Subcutaneous abdominal adipose tissue (tissue), 5 donors: ENCODE measurements around the gene MFGE8.
"Not testable (repeated sequence)": the region's sequence is repeated elsewhere in the genome, so short reads cannot be mapped to it uniquely, and the experiment has no call there.

Experiments
- H3K27ac ChIP-seq: one replicate; pipeline ENCODE4 v1.7.0; 2013; ENCODE audit warnings: low read depth, mild to moderate bottlenecking, inconsistent platforms, low read length, moderate library complexity
- H3K27me3 ChIP-seq, 5 donors: one replicate each; pipeline ENCODE4 v1.7.0; 2013; ENCODE audit warnings: low read length in 5 of 5, inconsistent platforms in 1 of 5; ENCODE audit not compliant: control insufficient read depth in 5 of 5, insufficient read depth in 4 of 5
- H3K36me3 ChIP-seq, 5 donors: one replicate each; pipeline ENCODE4 v1.7.0; 2013; ENCODE audit warnings: low read length in 5 of 5; ENCODE audit not compliant: control insufficient read depth in 5 of 5, insufficient read depth in 5 of 5
- H3K4me1 ChIP-seq, 5 donors: one replicate each; pipeline ENCODE4 v1.7.0; 2013; ENCODE audit warnings: low read length in 5 of 5, mild to moderate bottlenecking in 3 of 5, moderate library complexity in 1 of 5; ENCODE audit not compliant: control insufficient read depth in 5 of 5, insufficient read depth in 5 of 5
- H3K4me3 ChIP-seq, 5 donors: one replicate each; pipeline ENCODE4 v1.7.0; 2013; ENCODE audit warnings: low read length in 5 of 5, low read depth in 1 of 5
- H3K9ac ChIP-seq, 5 donors: one replicate each; pipeline ENCODE4 v1.7.0; 2013; ENCODE audit warnings: low read length in 5 of 5, mild to moderate bottlenecking in 4 of 5, moderate library complexity in 3 of 5
- H3K9me3 ChIP-seq, 5 donors: one replicate each; pipeline ENCODE4 v1.7.0; 2013; ENCODE audit warnings: low read length in 5 of 5; ENCODE audit not compliant: control insufficient read depth in 5 of 5
- donor health status: healthy.
- donor health status: healthy.
- donor health status: healthy.
- donor health status: healthy.
- donor health status: healthy.

The MFGE8 gene

GRCh38 chr15:88938802-88939485, 25.8 kb upstream of the MFGE8 start:
- H3K9ac ChIP-seq: no peak overlapping the region

GRCh38 chr15:88934449-88934848, 21.3 kb upstream of the MFGE8 start:
- not testable (repeated sequence) for H3K36me3 ChIP-seq, H3K9me3 ChIP-seq, H3K4me3 ChIP-seq, H3K9ac ChIP-seq, H3K27ac ChIP-seq, H3K27me3 ChIP-seq
- peaks cover 0 to 11% (median 4%) of the 10 kb centered on the region in 5 donors for H3K4me1 ChIP-seq

More at GRCh38 chr15:88938802-88939485, 25.8 kb upstream of the MFGE8 start:
- Histone ChIP-seq H3K4me3 (no peak overlapping the region), H3K4me1 (no peaks in the 10 kb centered on the region), H3K9me3 (no peaks in the 10 kb centered on the region), H3K27ac (no peak overlapping the region), H3K27me3 (no peaks in the 10 kb centered on the region), H3K36me3 (no peaks in the 10 kb centered on the region)

DNA sequence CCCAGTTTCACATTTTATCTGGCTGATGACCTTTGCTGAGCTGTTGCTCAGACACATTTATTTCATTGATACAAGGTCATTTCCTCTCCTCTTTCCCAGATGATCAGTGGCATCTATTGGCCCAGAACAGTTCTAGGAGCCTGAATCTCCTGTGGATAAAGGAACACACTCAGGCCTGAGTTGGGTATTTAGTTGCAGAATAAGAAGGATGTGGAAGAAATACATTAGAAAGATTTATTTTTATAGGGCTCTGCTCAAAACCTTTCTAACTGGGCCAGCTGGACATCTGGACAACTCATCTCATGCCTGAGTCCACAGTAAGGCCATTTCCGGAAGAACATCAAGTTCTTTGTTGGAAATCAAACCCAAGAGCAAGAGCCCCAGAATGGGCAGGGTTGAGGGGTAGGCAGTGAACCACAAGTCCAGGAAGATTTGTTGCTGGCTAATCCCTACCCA, 19.7 kb upstream of the MFGE8 start:
- H3K36me3 ChIP-seq: no peaks in the 10 kb centered on the region
- H3K9me3 ChIP-seq: peaks cover 0 to 2% (median 0%) of the 10 kb centered on the region in 5 donors
- peaks cover 0 to 11% (median 4%) of the 10 kb centered on the region in 5 donors for H3K4me1 ChIP-seq
- no peak overlapping the region for H3K9ac ChIP-seq
- no peak overlapping the region for H3K4me3 ChIP-seq
- H3K27ac ChIP-seq: no peak overlapping the region
- H3K27me3 ChIP-seq: no peaks in the 10 kb centered on the region

DNA sequence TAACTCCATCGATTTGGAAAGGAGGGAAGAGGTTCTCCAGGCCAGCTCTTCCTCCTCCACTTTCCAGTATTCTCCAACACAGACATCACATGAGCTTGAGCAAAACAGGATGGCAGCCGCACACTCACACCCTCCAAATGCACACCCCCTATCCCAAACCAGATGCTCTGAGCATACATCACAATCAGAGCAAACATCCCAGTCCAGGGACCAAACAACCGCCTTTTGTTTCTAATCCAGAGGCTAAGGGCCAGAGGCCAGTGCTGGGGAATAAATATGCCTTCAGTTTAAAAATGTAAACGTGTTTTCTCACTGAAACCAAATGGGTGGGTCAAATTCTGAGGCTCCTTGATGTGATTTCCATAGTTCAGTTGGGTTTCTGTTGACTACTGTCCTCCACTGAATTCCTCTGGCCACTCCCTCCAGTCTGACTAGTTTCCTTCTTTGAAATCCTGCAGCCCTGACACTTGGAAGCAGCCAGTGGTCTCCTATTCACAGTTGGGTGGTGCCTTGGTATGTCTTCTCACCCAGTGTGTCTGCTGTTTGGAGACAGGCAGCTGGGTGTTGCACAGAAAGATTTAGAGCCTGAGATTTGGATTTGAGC, 19.2 kb upstream of the MFGE8 start:
- Histone ChIP-seq H3K9ac (no peak overlapping the region), H3K27ac (no peak overlapping the region), H3K9me3 (peaks cover 0 to 3% (median 0%) of the 10 kb centered on the region in 5 donors), H3K27me3 (no peaks in the 10 kb centered on the region), H3K36me3 (no peaks in the 10 kb centered on the region), H3K4me1 (peaks cover 0 to 11% (median 4%) of the 10 kb centered on the region in 5 donors), H3K4me3 (no peak overlapping the region)

- H3K36me3 ChIP-seq: no peaks in the 10 kb centered on the region
- no peak overlapping the region for H3K9ac ChIP-seq
- no peak overlapping the region for H3K27ac ChIP-seq
- no peaks in the 10 kb centered on the region for H3K27me3 ChIP-seq
- peaks cover 0 to 3% (median 0%) of the 10 kb centered on the region in 5 donors for H3K9me3 ChIP-seq
- peaks cover 0 to 11% (median 4%) of the 10 kb centered on the region in 5 donors for H3K4me1 ChIP-seq
- no peak overlapping the region for H3K4me3 ChIP-seq
Observed at GRCh38 chr15:88930579-88930978, 17.4 kb upstream of the MFGE8 start.

DNA sequence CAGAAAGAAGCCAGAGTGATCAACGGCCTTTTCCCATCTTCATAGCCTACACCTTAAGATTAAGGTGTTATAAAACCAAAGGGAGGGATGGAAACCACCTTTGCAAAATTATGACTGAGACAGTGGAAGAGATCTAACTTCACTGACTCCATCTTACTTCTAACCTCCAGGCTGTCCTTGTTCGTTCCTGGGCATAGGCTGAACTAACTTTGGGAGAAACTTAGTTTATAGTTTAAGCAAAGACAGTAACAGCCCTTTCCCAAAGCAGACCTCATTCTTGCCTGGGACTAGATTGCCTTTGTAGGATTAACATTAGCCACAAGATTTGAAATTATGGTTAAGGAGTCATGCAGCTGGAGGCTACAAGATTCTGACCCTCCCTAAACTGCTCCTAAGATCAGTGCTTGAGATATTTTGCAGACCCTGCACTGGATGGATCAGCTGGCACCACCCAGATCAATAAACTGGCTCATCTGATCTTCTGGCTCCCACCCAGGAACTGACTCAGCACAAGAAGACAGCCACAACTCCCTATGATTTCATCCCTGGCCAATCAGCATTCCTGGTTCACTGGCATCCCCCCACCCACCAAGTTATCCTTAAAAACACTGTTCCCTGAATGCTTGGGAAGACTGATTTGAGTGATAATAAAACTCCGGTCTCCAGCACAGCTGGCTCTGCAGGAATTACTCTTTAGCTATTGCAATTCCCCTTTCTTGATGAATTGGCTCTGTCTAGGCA, 16.3 kb upstream of the MFGE8 start:
- peaks cover 0 to 11% (median 4%) of the 10 kb centered on the region in 5 donors for H3K4me1 ChIP-seq
- H3K27ac ChIP-seq, H3K9me3 ChIP-seq, H3K9ac ChIP-seq, H3K4me3 ChIP-seq, H3K36me3 ChIP-seq, H3K27me3 ChIP-seq: not testable (repeated sequence)

GRCh38 chr15:88928192-88928591, 15.0 kb upstream of the MFGE8 start:
- not testable (repeated sequence) for H3K9ac ChIP-seq, H3K4me3 ChIP-seq, H3K27ac ChIP-seq, H3K36me3 ChIP-seq, H3K27me3 ChIP-seq, H3K9me3 ChIP-seq
- H3K4me1 ChIP-seq: peaks cover 0 to 11% (median 4%) of the 10 kb centered on the region in 5 donors

GRCh38 chr15:88925648-88926047, 12.5 kb upstream of the MFGE8 start:
- not testable (repeated sequence) for H3K4me3 ChIP-seq, H3K27me3 ChIP-seq, H3K9me3 ChIP-seq, H3K27ac ChIP-seq, H3K9ac ChIP-seq, H3K36me3 ChIP-seq, H3K4me1 ChIP-seq

GRCh38 chr15:88920892-88921435, 7.8 kb upstream of the MFGE8 start:
- not testable (repeated sequence) for H3K9me3 ChIP-seq, H3K27ac ChIP-seq, H3K36me3 ChIP-seq, H3K4me3 ChIP-seq, H3K9ac ChIP-seq, H3K27me3 ChIP-seq, H3K4me1 ChIP-seq
